Mucosa of gallbladder (tissue), 1 donor: ENCODE results near the gene ORAI2. TPM values are rescaled to one million over a fixed set of nuclear protein-coding genes. Genes with fewer than 3 reads are reported as not detected.
A peak's percentile ranks its signal among the peaks of the same experiment; 100 is the strongest.

Experiments used
- DNase-seq: peaks from one replicate; pipeline ENCODE4 v3.0.0-alpha.2; 2020; ENCODE audit warnings: low spot score
- total RNA-seq: library from RNA; stranded (reverse); gene quantifications from one replicate; pipeline ENCODE4 v1.2.1, GENCODE V29; 2021
- donor health status: DM: no; HTN: no; CAD: no.

Gene ORAI2
- total RNA-seq, 1 donor from 2014 or later = 27.1 TPM

GRCh38 chr7:102413611-102414010 is 19.8 kb upstream of the ORAI2 start:
- DNase-seq = no peak

- DNase-seq = no peak
These were observed 17.6 kb upstream of the ORAI2 start for GRCh38 chr7:102415685-102416225.

DNA sequence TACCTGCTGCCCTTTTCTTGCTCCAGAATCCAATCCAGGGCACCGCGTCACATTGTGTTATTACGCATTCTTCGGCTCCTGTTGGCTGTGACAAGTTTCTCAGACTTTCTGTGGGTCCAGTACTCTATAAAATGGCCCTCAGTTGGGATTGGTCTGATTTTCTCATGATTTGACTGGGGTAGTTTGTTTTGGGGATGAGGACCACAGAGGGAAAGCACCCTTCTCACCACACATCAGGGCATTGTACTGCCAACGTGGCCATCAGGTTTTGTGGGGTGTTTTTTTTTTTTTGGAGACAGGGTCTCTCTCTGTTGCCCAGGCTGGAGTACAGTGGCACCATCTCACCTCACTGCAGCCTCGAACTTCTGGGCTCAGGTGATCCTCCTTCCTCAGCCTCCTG is 17.0 kb upstream of the ORAI2 start:
- DNase-seq = no peak

GRCh38 chr7:102417105-102417504 is 16.3 kb upstream of the ORAI2 start:
- DNase-seq = no peak

DNA sequence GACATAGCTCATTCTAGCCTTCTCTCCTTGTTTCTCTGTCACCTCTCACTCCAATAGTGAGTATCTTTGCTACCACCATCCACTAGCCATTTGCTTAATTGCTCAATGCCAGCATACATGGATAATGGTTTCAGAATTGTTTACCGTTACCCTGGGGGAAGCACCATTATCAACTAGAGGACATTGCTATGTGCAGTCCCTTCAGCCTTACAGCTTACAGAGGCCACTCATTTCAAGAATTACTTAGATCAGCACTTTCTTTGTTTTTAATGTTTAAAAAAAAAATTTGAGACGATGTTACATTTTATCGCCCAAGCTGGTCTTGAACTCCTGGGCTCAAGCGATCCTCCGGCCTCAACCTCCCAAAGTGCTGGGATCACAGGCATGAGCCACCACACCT is 14.8 kb upstream of the ORAI2 start:
- no peak for DNase-seq

GRCh38 chr7:102421706-102422240 is 11.6 kb upstream of the ORAI2 start:
- DNase-seq = no peak

GRCh38 chr7:102424129-102424551 is 9.2 kb upstream of the ORAI2 start:
- no peak for DNase-seq

DNA sequence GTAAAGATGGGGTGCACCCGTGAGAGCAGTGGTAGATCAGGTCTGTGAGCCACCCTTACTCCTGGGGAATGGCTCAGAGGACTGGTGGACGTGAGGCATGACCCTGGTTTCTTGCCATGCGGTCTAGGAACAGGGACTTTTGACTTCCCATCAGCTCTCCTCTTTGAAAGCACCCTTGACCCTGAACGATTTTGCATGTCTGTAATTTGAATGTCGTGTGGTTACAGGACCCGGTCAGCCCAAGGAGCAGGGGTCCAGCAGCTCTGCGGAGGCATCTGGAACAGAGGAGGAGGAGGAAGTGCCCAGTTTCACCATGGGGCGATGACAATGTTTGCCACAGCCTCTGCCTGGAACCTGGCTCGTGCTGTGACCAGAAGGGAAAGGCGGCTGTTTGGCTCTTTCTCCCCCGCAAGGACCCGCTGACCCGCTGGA is 8.6 kb upstream of the ORAI2 start:
- no peak for DNase-seq

GRCh38 chr7:102425639-102426267 is 7.6 kb upstream of the ORAI2 start:
- DNase-seq = peak; percentile 32

GRCh38 chr7:102426268-102427018 is 6.9 kb upstream of the ORAI2 start:
- DNase-seq = no peak

DNA sequence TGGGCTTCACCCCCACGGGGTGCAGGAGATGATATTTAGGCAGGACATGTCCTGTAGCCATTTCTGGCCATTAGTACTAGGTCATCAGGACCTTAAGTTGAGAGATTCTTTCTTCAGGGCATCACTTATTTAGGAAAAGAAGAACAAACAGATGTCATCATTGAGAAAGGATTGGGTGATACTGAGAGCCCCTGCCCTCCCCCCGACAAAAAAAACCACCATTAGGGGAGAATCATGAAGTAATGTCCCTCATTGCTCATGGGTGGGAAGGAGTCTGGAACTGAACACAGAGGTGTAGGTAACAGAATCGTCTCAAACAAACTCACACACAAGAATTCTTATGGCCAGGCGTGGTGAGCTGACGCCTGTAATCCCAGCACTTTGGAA is 6.4 kb upstream of the ORAI2 start:
- DNase-seq = no peak

DNA sequence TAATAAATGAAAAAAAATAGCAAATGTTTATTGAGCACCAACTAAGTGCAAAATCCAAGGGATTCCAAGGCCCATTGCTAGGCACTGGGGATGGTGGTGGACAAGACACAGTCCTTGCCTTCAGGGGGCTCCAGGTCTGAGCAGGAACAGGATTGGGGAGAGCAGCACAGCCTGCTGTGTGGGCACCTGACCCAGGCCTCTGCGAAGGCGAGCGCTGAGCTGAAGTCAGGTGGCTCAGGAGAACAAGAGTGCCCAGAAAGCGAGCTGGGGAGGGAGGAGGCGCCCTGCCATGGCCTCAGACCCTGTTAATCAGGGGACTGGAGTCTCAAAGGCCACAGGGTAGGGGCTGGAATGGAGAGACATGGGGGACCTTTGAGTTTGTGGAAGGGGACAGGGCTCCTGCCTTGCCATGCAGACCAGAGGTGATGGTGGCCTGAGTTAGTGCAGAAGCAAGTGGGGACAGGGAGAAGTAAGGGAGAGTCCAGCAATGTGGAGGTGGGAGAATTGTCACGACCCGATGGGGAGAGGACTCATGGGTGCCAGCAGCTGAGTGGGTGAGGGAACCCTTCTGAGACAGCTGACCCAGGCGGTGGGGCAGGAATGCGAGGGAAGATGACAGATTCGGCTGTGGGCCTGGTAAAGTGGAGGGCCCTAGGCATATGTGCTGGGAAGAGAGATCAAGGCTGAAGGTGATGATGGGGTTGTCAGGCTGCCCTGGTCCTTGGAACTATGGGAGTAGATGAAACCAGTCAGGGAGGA is 4.1 kb upstream of the ORAI2 start:
- DNase-seq = no peak

DNA sequence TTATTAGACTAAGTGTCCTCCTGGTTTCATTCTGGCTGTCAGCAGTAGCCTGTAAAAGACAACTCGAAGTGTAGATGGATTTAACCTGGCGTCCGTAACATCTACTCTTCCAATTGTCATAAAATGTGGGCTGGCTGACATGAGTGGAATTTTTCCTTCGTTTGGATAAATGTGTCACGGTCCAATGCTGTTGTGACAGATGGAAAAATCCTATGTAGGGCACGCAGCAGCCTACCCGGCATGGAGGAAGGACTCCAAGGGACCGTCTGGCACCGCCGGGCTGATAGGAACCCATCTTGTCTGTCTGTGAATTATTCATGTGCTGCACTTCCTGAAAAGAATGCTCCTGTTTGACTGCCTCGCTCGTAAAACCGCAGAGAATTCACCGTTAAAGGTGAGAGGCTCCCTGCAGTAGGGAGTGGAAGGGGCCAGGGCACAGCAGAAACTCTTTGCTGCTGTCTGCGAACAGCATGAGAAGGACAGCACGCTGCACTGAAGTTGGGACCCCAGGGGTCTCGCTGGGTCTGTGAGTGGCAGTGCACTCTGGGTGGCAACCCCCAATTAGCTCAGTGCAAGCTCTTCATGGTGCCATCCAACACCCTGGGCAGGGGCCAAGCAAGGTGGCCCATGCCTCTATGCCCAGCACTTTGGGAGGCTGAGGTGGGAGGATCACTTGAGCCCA is 1.6 kb upstream of the ORAI2 start:
- DNase-seq = no peak

DNA sequence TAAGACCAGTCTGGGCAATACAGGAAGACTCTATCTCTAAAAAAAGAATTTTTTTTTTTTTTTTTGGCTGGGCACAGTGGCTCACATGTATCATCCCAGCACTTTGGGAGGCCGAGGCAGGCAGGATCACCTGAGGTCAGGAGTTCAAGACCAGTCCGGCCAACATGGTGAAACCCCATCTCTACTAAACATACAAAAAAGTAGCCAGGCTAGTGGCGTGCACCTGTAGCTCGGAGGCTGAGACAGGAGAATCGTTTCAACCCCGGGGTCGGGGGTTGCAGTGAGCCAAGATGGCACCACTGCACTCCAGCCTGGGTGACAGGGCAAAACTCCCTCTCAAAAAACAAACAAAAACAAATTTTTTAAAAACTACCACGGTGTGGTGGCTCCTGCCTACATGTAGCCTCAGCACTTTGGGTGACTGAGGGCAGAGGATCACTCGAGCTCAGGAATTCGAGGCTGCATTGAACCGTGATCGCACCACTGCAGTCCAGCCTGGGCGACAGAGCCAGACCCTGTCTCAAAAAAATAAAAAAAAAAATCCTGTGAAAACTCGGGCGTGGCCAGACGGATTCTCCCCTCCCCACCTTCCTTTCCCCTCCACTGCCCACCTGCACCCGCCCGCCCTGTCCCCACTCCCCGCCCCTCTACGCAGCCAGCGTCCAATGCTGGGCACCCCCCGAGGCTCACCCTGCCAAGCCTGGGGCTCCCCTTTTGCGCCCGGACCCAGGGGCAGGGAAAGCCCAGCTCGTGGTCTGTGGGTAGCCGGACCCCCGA is 745 bp upstream of the ORAI2 start:
- DNase-seq = no peak

DNA sequence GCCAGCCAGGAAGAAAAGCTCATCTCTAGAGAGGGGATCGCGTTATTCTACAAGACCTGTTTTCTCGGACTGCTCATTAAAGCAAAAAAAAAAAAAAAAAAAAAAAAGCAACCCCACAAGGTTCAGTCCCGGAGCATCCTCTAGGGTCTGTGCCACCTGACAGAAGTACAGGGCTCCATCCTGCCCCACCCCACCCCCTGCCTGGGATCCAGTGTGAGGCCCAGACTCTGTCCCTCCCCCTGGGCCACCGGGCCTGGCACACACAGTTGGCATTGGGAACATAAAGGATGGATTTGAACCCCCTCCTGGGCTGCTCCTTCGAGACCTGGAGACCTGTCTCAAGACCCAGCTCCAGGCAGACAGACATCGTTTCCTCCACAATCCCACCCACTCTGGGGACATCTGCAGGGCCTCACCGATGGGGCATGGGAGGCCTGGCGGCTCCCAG is 688 bp downstream of the ORAI2 start:
- DNase-seq = no peak

GRCh38 chr7:102436118-102436517 is 2.7 kb downstream of the ORAI2 start:
- no peak for DNase-seq

DNA sequence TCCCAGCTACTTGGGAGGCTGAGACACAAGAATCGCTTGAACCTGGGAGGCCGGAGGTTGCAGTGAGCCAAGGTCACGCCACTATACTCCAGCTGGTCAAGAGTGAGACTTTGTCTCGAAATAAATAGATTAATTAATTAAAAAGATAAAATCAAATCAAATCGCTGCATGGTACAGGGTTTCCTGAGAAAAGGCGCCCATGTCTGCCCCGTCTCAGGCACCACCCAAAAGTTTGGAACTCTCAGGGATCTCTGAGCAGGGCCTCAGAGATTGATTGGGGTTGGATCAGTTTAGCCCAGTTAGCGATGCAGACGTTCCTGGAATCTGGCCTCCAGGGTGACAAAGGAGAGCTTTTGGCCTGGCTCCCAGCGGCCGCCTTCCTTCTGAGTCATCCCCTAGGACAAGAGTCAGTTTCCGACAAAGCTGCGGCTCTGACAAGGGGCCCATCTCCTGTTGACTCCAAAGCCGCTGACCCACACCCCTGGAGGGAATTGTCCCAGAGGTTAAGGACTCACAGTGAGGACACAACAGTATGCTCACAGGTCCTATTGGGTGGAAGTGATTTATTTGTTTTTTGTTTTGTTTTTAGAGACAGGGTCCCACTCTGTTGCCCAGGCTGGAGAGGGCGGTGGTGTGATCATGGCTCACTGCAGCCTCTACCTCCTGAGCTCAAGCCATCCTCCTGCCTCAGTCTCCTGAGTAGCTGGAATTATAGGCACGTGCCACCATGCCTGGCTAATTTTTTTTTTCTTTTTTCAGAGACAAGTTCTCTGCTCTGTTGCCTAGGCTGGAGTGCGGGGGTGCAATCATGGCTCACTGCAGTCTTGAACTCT is 6.8 kb downstream of the ORAI2 start:
- peak; percentile 77 for DNase-seq

DNA sequence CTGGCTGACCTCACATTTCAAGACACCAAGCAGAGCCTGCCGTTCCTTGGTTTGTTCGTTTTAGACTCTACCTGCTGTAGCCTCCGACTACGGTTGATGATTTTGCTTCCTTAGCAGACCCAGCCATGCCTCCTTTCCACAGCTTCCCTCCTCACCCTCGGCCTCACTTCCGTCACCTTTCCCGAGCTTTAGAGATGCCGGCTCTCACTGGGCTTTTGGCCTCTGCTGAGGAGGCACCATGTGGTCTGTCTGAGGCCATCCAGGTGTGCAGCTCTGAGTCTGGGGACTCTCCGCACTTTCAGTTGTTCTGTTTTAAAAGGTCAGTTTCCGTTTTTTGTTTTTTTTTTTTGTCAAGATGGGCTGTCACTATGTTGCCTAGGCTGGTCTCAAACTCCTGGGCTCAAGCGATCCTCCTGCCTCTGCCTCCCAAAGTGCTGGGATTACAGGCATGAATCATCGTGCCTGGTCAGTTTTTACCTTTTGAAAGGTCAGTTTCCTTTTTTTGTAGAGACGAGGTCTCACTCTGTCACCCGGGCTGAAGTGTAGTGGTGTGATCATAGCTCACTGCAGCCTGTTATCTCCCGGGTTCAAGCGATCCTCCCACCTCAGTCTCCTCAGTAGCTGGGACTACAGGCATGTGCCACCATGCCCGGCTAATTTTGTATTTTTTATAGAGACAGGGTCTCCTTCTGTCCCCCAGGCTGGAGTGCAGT is 11.7 kb downstream of the ORAI2 start:
- no peak for DNase-seq

- DNase-seq = no peak
These were observed 12.3 kb downstream of the ORAI2 start for GRCh38 chr7:102445674-102446071.
